ENCODE measurements around the gene GARIN5A. TPM values are rescaled to one million over a fixed set of nuclear protein-coding genes. Genes with fewer than 3 reads are reported as not detected.

GARIN5A gene
- total and polyA plus RNA-seq, 8 donors = 0.55 to 3.1 (median 1.4) TPM; not detected in 2

DNA sequence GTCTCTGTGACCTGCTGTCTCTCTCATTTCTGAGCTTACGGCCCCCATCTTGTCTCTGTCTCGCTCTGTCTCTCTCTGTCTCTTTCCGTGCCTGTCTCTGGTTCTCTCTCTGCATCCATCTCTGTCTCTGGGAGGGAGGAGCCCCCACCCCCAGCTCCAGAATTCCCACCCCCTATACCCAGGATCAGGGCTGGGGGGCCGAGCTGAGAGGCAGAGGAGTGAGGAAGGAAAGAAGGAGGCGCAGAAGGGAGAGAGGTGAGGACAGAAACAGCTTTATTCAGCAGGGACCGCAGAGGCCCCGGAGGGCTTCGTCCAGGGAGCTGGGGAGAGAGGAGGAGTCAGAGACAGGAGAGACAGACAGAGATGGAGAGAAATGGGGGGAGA lies 20.4 kb upstream of the GARIN5A start:
- Histone ChIP-seq H3K27ac (no peak overlapping the region), H3K9me3 (no peaks in the 10 kb centered on the region), H3K36me3 (no peaks in the 10 kb centered on the region), H3K4me1 (peaks cover 0 to 4% (median 1%) of the 10 kb centered on the region in 4 donors), H3K27me3 (peaks cover 0 to 6% (median 0%) of the 10 kb centered on the region in 3 donors), H3K4me3 (no peak overlapping the region)
- WGBS, 5 donors = 58 to 75% (median 64%) methylated on average over 8 of the region's 8 CpGs
- intact Hi-C loops (cut with DNase I; ENCODE audit: low total_unique reads) = no loop called here
- no peak for DNase-seq
- TF ChIP-seq, protein P1, sequence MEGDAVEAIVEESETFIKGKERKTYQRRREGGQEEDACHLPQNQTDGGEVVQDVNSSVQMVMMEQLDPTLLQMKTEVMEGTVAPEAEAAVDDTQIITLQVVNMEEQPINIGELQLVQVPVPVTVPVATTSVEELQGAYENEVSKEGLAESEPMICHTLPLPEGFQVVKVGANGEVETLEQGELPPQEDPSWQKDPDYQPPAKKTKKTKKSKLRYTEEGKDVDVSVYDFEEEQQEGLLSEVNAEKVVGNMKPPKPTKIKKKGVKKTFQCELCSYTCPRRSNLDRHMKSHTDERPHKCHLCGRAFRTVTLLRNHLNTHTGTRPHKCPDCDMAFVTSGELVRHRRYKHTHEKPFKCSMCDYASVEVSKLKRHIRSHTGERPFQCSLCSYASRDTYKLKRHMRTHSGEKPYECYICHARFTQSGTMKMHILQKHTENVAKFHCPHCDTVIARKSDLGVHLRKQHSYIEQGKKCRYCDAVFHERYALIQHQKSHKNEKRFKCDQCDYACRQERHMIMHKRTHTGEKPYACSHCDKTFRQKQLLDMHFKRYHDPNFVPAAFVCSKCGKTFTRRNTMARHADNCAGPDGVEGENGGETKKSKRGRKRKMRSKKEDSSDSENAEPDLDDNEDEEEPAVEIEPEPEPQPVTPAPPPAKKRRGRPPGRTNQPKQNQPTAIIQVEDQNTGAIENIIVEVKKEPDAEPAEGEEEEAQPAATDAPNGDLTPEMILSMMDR (IDR thresholded peaks at IDR 0.05) = no peak
- TF ChIP-seq EP300 (IDR thresholded peaks at IDR 0.05) (no peak), POLR2AphosphoS5 (IDR thresholded peaks at IDR 0.05) (no peak), POLR2A (IDR thresholded peaks at IDR 0.05) (no peak)

- peak in 1 of 2 donors; percentile 77 for DNase-seq
- Histone ChIP-seq H3K36me3 (no peaks in the 10 kb centered on the region), H3K4me1 (peaks cover 0 to 4% (median 1%) of the 10 kb centered on the region in 4 donors), H3K27ac (no peak overlapping the region), H3K4me3 (no peak overlapping the region), H3K27me3 (peaks cover 0 to 8% (median under 1%) of the 10 kb centered on the region in 3 donors), H3K9me3 (no peaks in the 10 kb centered on the region)
- TF ChIP-seq POLR2AphosphoS5 (IDR thresholded peaks at IDR 0.05) = no peak
- TF ChIP-seq, protein P1 (IDR thresholded peaks at IDR 0.05) = no peak
- TF ChIP-seq EP300 (IDR thresholded peaks at IDR 0.05) = no peak
- TF ChIP-seq POLR2A (IDR thresholded peaks at IDR 0.05) = no peak
- WGBS, 5 donors = 52 to 62% (median 60%) methylated on average over 25 to 30 of the region's 30 CpGs
- intact Hi-C loops (cut with DNase I; ENCODE audit: low total_unique reads) = no loop called here
Observed at GRCh38 chr19:50496189-50497021, 19.8 kb upstream of the GARIN5A start.

DNA sequence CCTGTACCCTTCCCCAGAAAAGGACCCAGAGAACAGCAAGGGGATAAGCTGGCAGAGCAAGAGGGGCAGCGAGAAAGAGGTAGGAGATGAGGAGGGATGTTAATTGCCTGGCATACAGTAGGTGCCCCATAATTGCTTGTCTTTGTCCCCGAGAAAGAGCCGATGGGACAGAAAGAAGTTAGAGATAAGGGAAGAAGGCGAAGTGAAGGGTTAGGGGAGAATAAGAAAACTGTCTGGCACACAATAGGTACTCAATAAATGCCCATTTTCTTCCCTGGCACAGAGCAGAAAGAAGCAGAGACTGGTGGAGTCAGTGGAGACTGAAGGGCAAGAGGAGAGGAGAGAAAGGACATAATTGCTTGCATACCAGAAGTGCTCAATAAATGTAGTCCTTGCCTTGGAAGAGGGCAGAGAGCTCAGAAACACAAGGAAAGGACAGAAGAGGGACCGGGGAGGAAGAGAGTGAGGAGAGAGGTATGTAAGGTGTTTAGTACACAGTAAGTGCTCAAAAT lies 18.4 kb upstream of the GARIN5A start:
- Histone ChIP-seq H3K27me3 (peaks cover 0 to 16% (median 5%) of the 10 kb centered on the region in 3 donors), H3K9me3 (peaks cover 0 to 4% (median 0%) of the 10 kb centered on the region in 4 donors), H3K27ac (no peak overlapping the region), H3K36me3 (peaks cover 0 to 6% (median 2%) of the 10 kb centered on the region in 4 donors), H3K4me1 (peaks cover 0 to 4% (median 0%) of the 10 kb centered on the region in 4 donors), H3K4me3 (no peak overlapping the region)
- no peak for DNase-seq
- WGBS, 5 donors = 83 to 90% (median 87%) methylated on average over 5 of the region's 5 CpGs
- intact Hi-C loops (cut with DNase I; ENCODE audit: low total_unique reads) = no loop called here
- TF ChIP-seq, protein P1 (IDR thresholded peaks at IDR 0.05) = no peak
- no peak for TF ChIP-seq POLR2AphosphoS5 (IDR thresholded peaks at IDR 0.05)
- no peak for TF ChIP-seq EP300 (IDR thresholded peaks at IDR 0.05)
- no peak for TF ChIP-seq POLR2A (IDR thresholded peaks at IDR 0.05)

- Histone ChIP-seq H3K4me1 (peaks cover 0 to 4% (median 0%) of the 10 kb centered on the region in 4 donors), H3K27me3 (peaks cover 0 to 22% (median 5%) of the 10 kb centered on the region in 3 donors), H3K36me3 (peaks cover 0 to 8% (median 2%) of the 10 kb centered on the region in 4 donors), H3K4me3 (no peak overlapping the region), H3K9me3 (peaks cover 0 to 4% (median 0%) of the 10 kb centered on the region in 4 donors), H3K27ac (no peak overlapping the region)
- DNase-seq = no peak
- WGBS, 5 donors = 55 to 63% (median 57%) methylated on average over 6 to 7 of the region's 7 CpGs
- intact Hi-C loops (cut with DNase I; ENCODE audit: low total_unique reads) = no loop called here
- TF ChIP-seq POLR2AphosphoS5 (IDR thresholded peaks at IDR 0.05) (no peak), POLR2A (IDR thresholded peaks at IDR 0.05) (no peak)
- TF ChIP-seq, protein P1 (IDR thresholded peaks at IDR 0.05) = no peak
Observed at GRCh38 chr19:50494186-50495019, 17.8 kb upstream of the GARIN5A start.
